Natural killer cell (primary cell): Measurements from ENCODE around the gene MCIDAS. TPM values are rescaled to one million over a fixed set of nuclear protein-coding genes. Genes with fewer than 3 reads are reported as not detected.

ENCODE experiments used
- ATAC-seq, 3 donors: fragments of 150-1000 bp in 2 of 3; fragments of 200-7000 bp in 1 of 3; cut with Tn5 transposase; 1 replicate in 1 of 3; 2 replicates in 2 of 3; pipeline ENCODE4 v1.10.0; 2021; ENCODE audit warnings: mild to moderate bottlenecking in 2 of 3, moderate library complexity in 2 of 3
- DNase-seq, 2 donors: peaks; one replicate each; pipeline versions ENCODE4 v3.0.0 to v3.0.0-alpha.2; 2013 to 2021; ENCODE audit warnings: mixed read lengths in 1 of 2
- H3K27ac ChIP-seq: one replicate; pipeline ENCODE4 v1.5.1; 2013; ENCODE audit warnings: mild to moderate bottlenecking, low read length
- H3K27me3 ChIP-seq: one replicate; pipeline ENCODE4 v1.6.1; 2013; ENCODE audit warnings: low read length; ENCODE audit not compliant: control insufficient read depth, insufficient read depth
- H3K36me3 ChIP-seq: one replicate; pipeline ENCODE4 v1.6.1; 2013; ENCODE audit warnings: low read length; ENCODE audit not compliant: control insufficient read depth, insufficient read depth
- H3K4me1 ChIP-seq: one replicate; pipeline ENCODE4 v1.6.1; 2013; ENCODE audit warnings: low read length; ENCODE audit not compliant: control insufficient read depth, insufficient read depth
- H3K4me3 ChIP-seq: one replicate; pipeline ENCODE4 v1.5.1; 2013; ENCODE audit warnings: low read length
- H3K9me3 ChIP-seq: one replicate; pipeline ENCODE4 v1.6.1; 2013; ENCODE audit warnings: low read length; ENCODE audit not compliant: control insufficient read depth, insufficient read depth
- H3K27ac Mint-ChIP-seq, 2 donors: one replicate each; pipeline ENCODE4 v1.8.0; 2022; ENCODE audit warnings: mild to moderate bottlenecking in 2 of 2, mixed read lengths in 2 of 2, moderate library complexity in 1 of 2
- H3K27me3 Mint-ChIP-seq, 2 donors: one replicate each; pipeline ENCODE4 v1.8.0; 2022; ENCODE audit warnings: low read depth in 2 of 2, mixed read lengths in 2 of 2
- H3K36me3 Mint-ChIP-seq: one replicate; pipeline ENCODE4 v1.8.0; 2022; ENCODE audit warnings: mixed read lengths
- H3K4me1 Mint-ChIP-seq, 2 donors: one replicate each; pipeline ENCODE4 v1.8.0; 2022; ENCODE audit warnings: mixed read lengths in 2 of 2
- H3K4me3 Mint-ChIP-seq: one replicate; pipeline ENCODE4 v1.8.0; 2022; ENCODE audit warnings: mild to moderate bottlenecking, moderate library complexity, mixed read lengths
- H3K9me3 Mint-ChIP-seq, 2 donors: one replicate each; pipeline ENCODE4 v1.8.0; 2022; ENCODE audit warnings: mixed read lengths in 2 of 2
- WGBS: methylation state at CpG from one replicate; pipeline ENCODE4 v1.1.7; 2013; ENCODE audit warnings: missing lambda C conversion rate; ENCODE audit not compliant: insufficient coverage; 5-methylcytosine and 5-hydroxymethylcytosine counted together
- intact Hi-C: fragments of 100-400 bp; cut with micrococcal nuclease; formaldehyde crosslinking; loops from one replicate; pipeline ENCODE4 v1.14.2; 2022
- total RNA-seq, 4 donors: library from RNA; stranded (reverse); fragments of 120-200 nt in 1 of 4; gene quantifications; one replicate each; pipeline versions ENCODE4 v1.2.3 to v1.2.4, GENCODE V29; 2013 to 2022
- TF ChIP-seq, protein P1 (sequence below): fragments of 200-600 bp; IDR thresholded peaks from one replicate; pipeline ENCODE4 v1.8.0; 2022; ENCODE audit warnings: antibody characterized with exemption

The MCIDAS gene
- not detected for total RNA-seq
- not detected for total RNA-seq (2013)

GRCh38 chr5:55226934-55227663 lies at the start of gene MCIDAS:
Gene MCIDAS (minus strand): TSS chr5:55227315. CDS start chr5:55227138, 177 bp downstream.
- Mint-ChIP-seq H3K9me3 (no peaks in the 10 kb centered on the region), H3K36me3 (no peaks in the 10 kb centered on the region), H3K4me1 (peaks cover 30 to 33% of the 10 kb centered on the region in 2 donors), H3K27me3 (peaks cover 78 to 88% of the 10 kb centered on the region in 2 donors), H3K4me3 (peak within 1 kb of the TSS; percentile 77), H3K27ac (no peak within 1 kb of the TSS)
- WGBS: under 1% methylated on average over 74 of the region's 80 CpGs
- intact Hi-C loops: no loop called here
- ATAC-seq (peak; percentile 52 to 71 (median 62)), DNase-seq (peak in 1 of 2 donors; percentile 74)
- H3K9me3 ChIP-seq: no peaks in the 10 kb centered on the region
- H3K4me3 ChIP-seq: no peak within 1 kb of the TSS
- no peaks in the 10 kb centered on the region for H3K36me3 ChIP-seq
- H3K4me1 ChIP-seq: peaks cover 45% of the 10 kb centered on the region
- H3K27ac ChIP-seq: no peak within 1 kb of the TSS
- H3K27me3 ChIP-seq: peaks cover 82% of the 10 kb centered on the region
- TF ChIP-seq, protein P1, sequence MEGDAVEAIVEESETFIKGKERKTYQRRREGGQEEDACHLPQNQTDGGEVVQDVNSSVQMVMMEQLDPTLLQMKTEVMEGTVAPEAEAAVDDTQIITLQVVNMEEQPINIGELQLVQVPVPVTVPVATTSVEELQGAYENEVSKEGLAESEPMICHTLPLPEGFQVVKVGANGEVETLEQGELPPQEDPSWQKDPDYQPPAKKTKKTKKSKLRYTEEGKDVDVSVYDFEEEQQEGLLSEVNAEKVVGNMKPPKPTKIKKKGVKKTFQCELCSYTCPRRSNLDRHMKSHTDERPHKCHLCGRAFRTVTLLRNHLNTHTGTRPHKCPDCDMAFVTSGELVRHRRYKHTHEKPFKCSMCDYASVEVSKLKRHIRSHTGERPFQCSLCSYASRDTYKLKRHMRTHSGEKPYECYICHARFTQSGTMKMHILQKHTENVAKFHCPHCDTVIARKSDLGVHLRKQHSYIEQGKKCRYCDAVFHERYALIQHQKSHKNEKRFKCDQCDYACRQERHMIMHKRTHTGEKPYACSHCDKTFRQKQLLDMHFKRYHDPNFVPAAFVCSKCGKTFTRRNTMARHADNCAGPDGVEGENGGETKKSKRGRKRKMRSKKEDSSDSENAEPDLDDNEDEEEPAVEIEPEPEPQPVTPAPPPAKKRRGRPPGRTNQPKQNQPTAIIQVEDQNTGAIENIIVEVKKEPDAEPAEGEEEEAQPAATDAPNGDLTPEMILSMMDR: no peak

- H3K36me3 Mint-ChIP-seq: peaks cover 15% of the 10 kb centered on the region
- TF ChIP-seq, protein P1: no peak
- no peak for ATAC-seq
- H3K27me3 Mint-ChIP-seq: no peaks in the 10 kb centered on the region
- no peaks in the 10 kb centered on the region for H3K27me3 ChIP-seq
- intact Hi-C loops: no loop called here
- no peaks in the 10 kb centered on the region for H3K4me1 ChIP-seq
- DNase-seq: no peak
- H3K9me3 Mint-ChIP-seq: no peaks in the 10 kb centered on the region
- H3K4me1 Mint-ChIP-seq: peaks cover 5 to 7% of the 10 kb centered on the region in 2 donors
- no peak overlapping the region for H3K4me3 Mint-ChIP-seq
- no peaks in the 10 kb centered on the region for H3K9me3 ChIP-seq
- no peak overlapping the region for H3K27ac ChIP-seq
- WGBS: 100% methylated on average over 1 of the region's 1 CpG
- peaks cover 72% of the 10 kb centered on the region for H3K36me3 ChIP-seq
- no peak overlapping the region for H3K27ac Mint-ChIP-seq
- H3K4me3 ChIP-seq: no peak overlapping the region
These were observed 49.7 kb upstream of the MCIDAS start for GRCh38 chr5:55276771-55277170.

- no peaks in the 10 kb centered on the region for H3K27me3 ChIP-seq
- TF ChIP-seq, protein P1: no peak
- no peaks in the 10 kb centered on the region for H3K4me1 Mint-ChIP-seq
- no peak overlapping the region for H3K4me3 ChIP-seq
- DNase-seq (no peak), ATAC-seq (no peak)
- H3K27ac ChIP-seq: no peak overlapping the region
- H3K36me3 ChIP-seq: peaks cover 65% of the 10 kb centered on the region
- WGBS: 100% methylated on average over 3 of the region's 3 CpGs
- H3K9me3 Mint-ChIP-seq: no peaks in the 10 kb centered on the region
- H3K27me3 Mint-ChIP-seq: no peaks in the 10 kb centered on the region
- intact Hi-C loops: no loop called here
- H3K27ac Mint-ChIP-seq: no peak overlapping the region
- peaks cover 28% of the 10 kb centered on the region for H3K36me3 Mint-ChIP-seq
- no peak overlapping the region for H3K4me3 Mint-ChIP-seq
- H3K9me3 ChIP-seq: no peaks in the 10 kb centered on the region
- H3K4me1 ChIP-seq: no peaks in the 10 kb centered on the region
These were observed 31.2 kb upstream of the MCIDAS start for GRCh38 chr5:55258339-55258738.

DNA sequence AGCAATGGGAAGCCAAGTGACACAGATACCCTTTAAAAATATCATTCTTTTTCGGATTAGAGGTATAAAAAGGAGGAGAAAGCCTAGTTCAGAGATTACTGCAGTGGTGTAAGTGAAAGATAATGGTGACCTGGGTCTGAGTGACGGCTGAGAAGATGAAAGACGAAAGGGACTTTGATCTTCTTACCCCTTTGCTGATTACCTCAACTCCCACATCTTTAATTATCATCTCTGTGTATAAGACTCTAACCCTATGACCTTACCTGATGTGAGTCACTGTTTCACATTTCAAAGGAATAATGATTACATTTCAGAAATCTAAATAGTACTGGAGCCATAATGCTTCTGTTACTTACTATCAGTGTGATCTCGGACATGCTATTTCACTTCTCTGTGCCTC lies 27.7 kb upstream of the MCIDAS start:
- H3K9me3 Mint-ChIP-seq: no peaks in the 10 kb centered on the region
- no peaks in the 10 kb centered on the region for H3K4me1 ChIP-seq

More for the DNA sequence above, 27.7 kb upstream of the MCIDAS start:
- WGBS: 90% methylated on average over 2 of the region's 4 CpGs
- Histone ChIP-seq H3K4me3 (no peak overlapping the region), H3K9me3 (no peaks in the 10 kb centered on the region), H3K27ac (no peak overlapping the region), H3K27me3 (no peaks in the 10 kb centered on the region), H3K36me3 (peaks cover 38% of the 10 kb centered on the region)
- H3K4me1 Mint-ChIP-seq: no peaks in the 10 kb centered on the region
- no peak overlapping the region for H3K27ac Mint-ChIP-seq
- no peak for DNase-seq
- intact Hi-C loops: no loop called here
- H3K27me3 Mint-ChIP-seq: no peaks in the 10 kb centered on the region
- H3K4me3 Mint-ChIP-seq: no peak overlapping the region
- H3K36me3 Mint-ChIP-seq: peaks cover 26% of the 10 kb centered on the region
- ATAC-seq: no peak
- TF ChIP-seq, protein P1: no peak
